Measurements from ENCODE around the gene CCBE1.
"Not testable (repeated sequence)": the region's sequence is repeated elsewhere in the genome, so short reads cannot be mapped to it uniquely, and the experiment has no call there.

CCBE1 gene

GRCh38 chr18:59540780-59541179, 156.4 kb downstream of the CCBE1 start:
- DNase-seq, result no peak

- no peak for DNase-seq
These were observed 156.9 kb downstream of the CCBE1 start for GRCh38 chr18:59540346-59540745.

- DNase-seq, result no peak
These were observed 158.1 kb downstream of the CCBE1 start for GRCh38 chr18:59539108-59539507.

GRCh38 chr18:59537579-59537978, 159.6 kb downstream of the CCBE1 start:
- DNase-seq, result no peak

- DNase-seq, result no peak
These were observed 161.1 kb downstream of the CCBE1 start for GRCh38 chr18:59536166-59536565.

GRCh38 chr18:59535055-59535454, 162.2 kb downstream of the CCBE1 start:
- DNase-seq, result no peak

- DNase-seq, result no peak
These were observed 168.4 kb downstream of the CCBE1 start for GRCh38 chr18:59528866-59529265.

- DNase-seq, result no peak
These were observed 176.5 kb downstream of the CCBE1 start for GRCh38 chr18:59520562-59521355.

- no peak for DNase-seq
These were observed 178.5 kb downstream of the CCBE1 start for GRCh38 chr18:59518705-59519104.

- DNase-seq, result no peak
These were observed 179.6 kb downstream of the CCBE1 start for GRCh38 chr18:59517446-59518165.

GRCh38 chr18:59516356-59517155, 180.7 kb downstream of the CCBE1 start:
- DNase-seq, result no peak

- not testable (repeated sequence) for DNase-seq
These were observed 181.3 kb downstream of the CCBE1 start for GRCh38 chr18:59515956-59516355.

- DNase-seq, result no peak
These were observed 182.1 kb downstream of the CCBE1 start for GRCh38 chr18:59515147-59515546.

GRCh38 chr18:59514203-59514602, 183.0 kb downstream of the CCBE1 start:
- peak in 3 of 56 donors; percentile 1 to 13 (median 9) for DNase-seq

GRCh38 chr18:59512025-59512755, 185.0 kb downstream of the CCBE1 start:
- no peak for DNase-seq

GRCh38 chr18:59509481-59510442, 187.5 kb downstream of the CCBE1 start:
- DNase-seq, result no peak

GRCh38 chr18:59505356-59505755, 191.9 kb downstream of the CCBE1 start:
- DNase-seq, result no peak

GRCh38 chr18:59502274-59503175, 194.7 kb downstream of the CCBE1 start:
- no peak for DNase-seq

- DNase-seq, result peak in 1 of 56 donors; percentile 2
These were observed 195.3 kb downstream of the CCBE1 start for GRCh38 chr18:59501920-59502273.

All from nucleus accumbens (tissue), 56 donors.